MV-4-11 (cell line): ENCODE results near the gene TUBA8.
"Not testable (repeated sequence)": the region's sequence is repeated elsewhere in the genome, so short reads cannot be mapped to it uniquely, and the experiment has no call there.

ENCODE experiments used
- DNase-seq: peaks from one replicate; lab custom pipeline; 2025; lab: John Stamatoyannopoulos, UW

TUBA8 gene

GRCh38 chr22:18173441-18173840 lies 62.8 kb downstream of the TUBA8 start:
- DNase-seq = not testable (repeated sequence)
